Activated naive CD8-positive, alpha-beta T cell treated with anti-CD3 and anti-CD28 coated beads, Interleukin-2, amount 10 ng/mL, durations not matched to agents 7 days and 5 days (primary cell): Measurements from ENCODE around the gene GLT6D1. TPM values are rescaled to one million over a fixed set of nuclear protein-coding genes. Genes with fewer than 3 reads are reported as not detected.
A peak's percentile ranks its signal among the peaks of the same experiment; 100 is the strongest.

Experiments used
- ATAC-seq: fragments of 150-1000 bp; cut with Tn5 transposase; one replicate; pipeline ENCODE4 v1.10.0; 2021; ENCODE audit warnings: low read depth, moderate library complexity
- POLR2A ChIA-PET: fragments of 350-600 bp; sonication (Branson Sonifier 250); formaldehyde crosslinking; loops from one replicate; lab custom pipeline; 2021; ENCODE audit warnings: antibody characterized with exemption; lab: Charles Lee
- DNase-seq: peaks from one replicate; pipeline ENCODE4 v3.0.0; 2021
- H3K27ac Mint-ChIP-seq: one replicate; pipeline ENCODE4 v1.8.0; 2022; ENCODE audit warnings: mild to moderate bottlenecking, mixed read lengths
- H3K27me3 Mint-ChIP-seq: one replicate; pipeline ENCODE4 v1.8.0; 2022; ENCODE audit warnings: mild to moderate bottlenecking, moderate library complexity, mixed read lengths
- H3K36me3 Mint-ChIP-seq: one replicate; pipeline ENCODE4 v1.8.0; 2021; ENCODE audit warnings: mild to moderate bottlenecking, mixed read lengths
- H3K4me1 Mint-ChIP-seq: one replicate; pipeline ENCODE4 v1.8.0; 2021; ENCODE audit warnings: mixed read lengths
- H3K4me3 Mint-ChIP-seq: one replicate; pipeline ENCODE4 v1.8.0; 2022; ENCODE audit warnings: mild to moderate bottlenecking, moderate library complexity, mixed read lengths
- H3K9me3 Mint-ChIP-seq: one replicate; pipeline ENCODE4 v1.8.0; 2021; ENCODE audit warnings: mixed read lengths
- total RNA-seq, 2 experiments: library from RNA; stranded (reverse); gene quantifications; one replicate each; pipeline ENCODE4 v1.2.3, GENCODE V29; 2021

GLT6D1 gene
- total RNA-seq, 2 experiments from 2014 or later, result not detected

GRCh38 chr9:135612981-135613910, 26.1 kb downstream of the GLT6D1 start:
- Mint-ChIP-seq H3K27me3 (peaks cover 3% of the 10 kb centered on the region), H3K36me3 (no peaks in the 10 kb centered on the region), H3K27ac (no peak overlapping the region), H3K4me3 (no peak overlapping the region), H3K9me3 (no peaks in the 10 kb centered on the region), H3K4me1 (no peaks in the 10 kb centered on the region)
- POLR2A ChIA-PET, result no interaction called here
- no peak for DNase-seq
- ATAC-seq, result no peak

DNA sequence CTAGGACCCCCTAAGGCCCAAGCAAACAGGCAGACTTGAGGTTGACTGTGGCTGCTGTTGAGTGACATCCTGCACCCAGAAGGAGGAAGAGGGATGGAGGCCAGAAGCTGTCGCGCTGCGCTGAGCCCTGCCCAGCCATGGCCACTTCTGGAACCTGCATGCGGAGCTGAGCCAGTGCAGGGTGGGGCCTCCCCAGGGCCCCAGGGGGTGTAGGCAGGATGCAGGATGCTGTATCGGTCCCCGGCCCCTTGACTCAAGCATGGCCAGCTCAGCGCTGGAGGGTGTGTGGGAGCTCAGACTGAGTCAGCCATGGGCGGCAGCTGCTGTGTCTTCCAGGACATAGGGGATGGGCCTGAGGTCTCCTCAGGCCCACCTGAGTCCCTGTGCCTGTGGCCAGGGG, 26.9 kb downstream of the GLT6D1 start:
- no peak for ATAC-seq

DNA sequence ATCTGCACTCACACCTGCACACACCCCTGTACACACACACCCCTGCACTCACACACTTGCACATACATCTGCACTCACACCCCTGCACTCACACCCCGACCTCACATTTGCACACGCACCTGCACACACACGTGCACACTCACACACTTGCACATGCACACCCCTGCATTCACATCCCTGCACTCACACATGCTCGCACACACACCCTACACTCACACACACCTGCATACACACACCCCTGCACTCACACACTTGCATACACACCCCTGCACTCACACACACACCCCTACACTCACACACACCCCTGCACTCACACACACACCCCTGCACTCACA, 27.5 kb downstream of the GLT6D1 start:
- Mint-ChIP-seq H3K9me3 (no peaks in the 10 kb centered on the region), H3K4me1 (no peaks in the 10 kb centered on the region), H3K27ac (no peak overlapping the region), H3K27me3 (peaks cover 3% of the 10 kb centered on the region), H3K4me3 (no peak overlapping the region), H3K36me3 (no peaks in the 10 kb centered on the region)
- POLR2A ChIA-PET, result no interaction called here
- DNase-seq, result no peak
- ATAC-seq, result no peak

More for the DNA sequence above, 26.9 kb downstream of the GLT6D1 start:
- Mint-ChIP-seq H3K4me1 (no peaks in the 10 kb centered on the region), H3K9me3 (no peaks in the 10 kb centered on the region), H3K4me3 (no peak overlapping the region), H3K27ac (no peak overlapping the region), H3K27me3 (peaks cover 3% of the 10 kb centered on the region), H3K36me3 (no peaks in the 10 kb centered on the region)
- POLR2A ChIA-PET, result no interaction called here
- no peak for DNase-seq

- no peak overlapping the region for H3K27ac Mint-ChIP-seq
- peaks cover 3% of the 10 kb centered on the region for H3K27me3 Mint-ChIP-seq
- no peak overlapping the region for H3K4me3 Mint-ChIP-seq
- no peaks in the 10 kb centered on the region for H3K9me3 Mint-ChIP-seq
- no peak for ATAC-seq
- POLR2A ChIA-PET, result no interaction called here
- DNase-seq, result no peak
- H3K4me1 Mint-ChIP-seq, result no peaks in the 10 kb centered on the region
- H3K36me3 Mint-ChIP-seq, result no peaks in the 10 kb centered on the region
These were observed 28.0 kb downstream of the GLT6D1 start for GRCh38 chr9:135611142-135611874.

GRCh38 chr9:135610290-135611141, 28.8 kb downstream of the GLT6D1 start:
- no peak overlapping the region for H3K4me3 Mint-ChIP-seq
- no peak for DNase-seq
- no peaks in the 10 kb centered on the region for H3K36me3 Mint-ChIP-seq
- POLR2A ChIA-PET, result no interaction called here
- no peaks in the 10 kb centered on the region for H3K4me1 Mint-ChIP-seq
- H3K27ac Mint-ChIP-seq, result no peak overlapping the region
- peaks cover 3% of the 10 kb centered on the region for H3K27me3 Mint-ChIP-seq
- ATAC-seq, result no peak
- no peaks in the 10 kb centered on the region for H3K9me3 Mint-ChIP-seq

- Mint-ChIP-seq H3K9me3 (no peaks in the 10 kb centered on the region), H3K4me1 (no peaks in the 10 kb centered on the region), H3K27ac (no peak overlapping the region), H3K36me3 (no peaks in the 10 kb centered on the region), H3K4me3 (no peak overlapping the region), H3K27me3 (peaks cover 3% of the 10 kb centered on the region)
- POLR2A ChIA-PET, result no interaction called here
- DNase-seq (no peak), ATAC-seq (no peak)
These were observed 29.9 kb downstream of the GLT6D1 start for GRCh38 chr9:135609366-135609955.

- H3K27me3 Mint-ChIP-seq, result peaks cover 3% of the 10 kb centered on the region
- no peaks in the 10 kb centered on the region for H3K9me3 Mint-ChIP-seq
- H3K4me1 Mint-ChIP-seq, result no peaks in the 10 kb centered on the region
- no peak overlapping the region for H3K4me3 Mint-ChIP-seq
- no peak for DNase-seq
- H3K36me3 Mint-ChIP-seq, result no peaks in the 10 kb centered on the region
- no peak for ATAC-seq
- POLR2A ChIA-PET, result no interaction called here
- H3K27ac Mint-ChIP-seq, result no peak overlapping the region
These were observed 30.4 kb downstream of the GLT6D1 start for GRCh38 chr9:135608999-135609317.

- H3K36me3 Mint-ChIP-seq, result no peaks in the 10 kb centered on the region
- peak; percentile 24 for DNase-seq
- no peak for ATAC-seq
- H3K27ac Mint-ChIP-seq, result no peak overlapping the region
- H3K4me1 Mint-ChIP-seq, result no peaks in the 10 kb centered on the region
- H3K4me3 Mint-ChIP-seq, result no peak overlapping the region
- no peaks in the 10 kb centered on the region for H3K9me3 Mint-ChIP-seq
- H3K27me3 Mint-ChIP-seq, result peaks cover 3% of the 10 kb centered on the region
- POLR2A ChIA-PET, result no interaction called here
These were observed 30.9 kb downstream of the GLT6D1 start for GRCh38 chr9:135608294-135608998.

GRCh38 chr9:135607401-135608293, 31.7 kb downstream of the GLT6D1 start:
- Mint-ChIP-seq H3K27ac (no peak overlapping the region), H3K27me3 (peaks cover 3% of the 10 kb centered on the region), H3K36me3 (no peaks in the 10 kb centered on the region), H3K9me3 (no peaks in the 10 kb centered on the region), H3K4me1 (no peaks in the 10 kb centered on the region), H3K4me3 (no peak overlapping the region)
- peak; percentile 27 for DNase-seq
- POLR2A ChIA-PET, result no interaction called here
- ATAC-seq, result no peak

- Mint-ChIP-seq H3K27ac (no peak overlapping the region), H3K9me3 (no peaks in the 10 kb centered on the region), H3K4me1 (no peaks in the 10 kb centered on the region), H3K27me3 (peaks cover 3% of the 10 kb centered on the region), H3K4me3 (no peak overlapping the region), H3K36me3 (no peaks in the 10 kb centered on the region)
- no peak for ATAC-seq
- DNase-seq, result no peak
- POLR2A ChIA-PET, result no interaction called here
These were observed 32.5 kb downstream of the GLT6D1 start for GRCh38 chr9:135606885-135607259.

- Mint-ChIP-seq H3K27me3 (peaks cover 8% of the 10 kb centered on the region), H3K4me3 (no peak overlapping the region), H3K27ac (no peak overlapping the region), H3K36me3 (no peaks in the 10 kb centered on the region), H3K4me1 (no peaks in the 10 kb centered on the region), H3K9me3 (no peaks in the 10 kb centered on the region)
- POLR2A ChIA-PET, result no interaction called here
- ATAC-seq, result no peak
- DNase-seq, result peak; percentile 18
These were observed 34.0 kb downstream of the GLT6D1 start for GRCh38 chr9:135605238-135605781.
